ELR (cell line): ENCODE results near the gene NUMB.

Experiments used
- DNase-seq: peaks from one replicate; pipeline ENCODE4 v3.0.0-alpha.2; 2015; ENCODE audit warnings: low read depth

NUMB gene

DNA sequence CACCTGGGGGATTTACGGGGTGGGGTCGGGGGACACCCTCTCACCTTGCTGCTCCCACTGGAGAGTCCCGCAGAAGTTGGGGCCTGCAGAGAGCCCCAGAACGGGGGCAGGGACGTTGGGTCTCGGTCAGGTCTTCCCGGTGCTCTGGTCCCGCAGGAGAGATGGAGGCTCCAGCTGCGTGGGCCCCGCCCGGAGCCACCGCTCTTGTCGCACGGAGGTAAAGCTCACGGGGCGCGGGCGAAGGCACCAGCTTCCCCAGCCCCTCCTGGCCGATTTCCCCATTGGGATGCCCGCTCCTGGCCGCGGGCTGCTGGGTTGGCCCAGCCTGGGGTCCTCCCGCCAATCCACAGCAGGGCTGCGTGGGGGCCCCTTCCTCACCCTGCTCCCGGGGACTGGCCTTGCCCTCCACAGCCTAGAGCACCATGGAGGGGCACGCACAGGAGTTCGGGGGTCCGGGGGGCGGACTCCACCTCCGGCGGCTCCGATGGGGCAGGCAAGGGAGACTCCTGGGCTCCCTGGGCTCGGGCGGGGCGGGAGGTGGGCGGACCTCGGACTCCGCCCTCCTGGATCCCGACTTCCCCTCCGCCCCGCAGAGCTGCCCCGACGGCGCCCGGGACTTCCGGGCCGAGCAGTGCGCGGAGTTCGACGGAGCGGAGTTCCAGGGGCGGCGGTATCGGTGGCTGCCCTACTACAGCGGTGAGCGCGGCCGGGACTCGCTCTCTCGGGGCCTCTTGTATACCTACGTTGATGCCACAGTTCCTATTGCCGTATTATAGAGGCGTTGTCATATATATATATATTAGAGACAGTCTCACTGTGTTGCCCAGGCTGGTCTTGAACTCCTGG, 212.6 kb downstream of the NUMB start:
- DNase-seq, result peak; percentile 68

DNA sequence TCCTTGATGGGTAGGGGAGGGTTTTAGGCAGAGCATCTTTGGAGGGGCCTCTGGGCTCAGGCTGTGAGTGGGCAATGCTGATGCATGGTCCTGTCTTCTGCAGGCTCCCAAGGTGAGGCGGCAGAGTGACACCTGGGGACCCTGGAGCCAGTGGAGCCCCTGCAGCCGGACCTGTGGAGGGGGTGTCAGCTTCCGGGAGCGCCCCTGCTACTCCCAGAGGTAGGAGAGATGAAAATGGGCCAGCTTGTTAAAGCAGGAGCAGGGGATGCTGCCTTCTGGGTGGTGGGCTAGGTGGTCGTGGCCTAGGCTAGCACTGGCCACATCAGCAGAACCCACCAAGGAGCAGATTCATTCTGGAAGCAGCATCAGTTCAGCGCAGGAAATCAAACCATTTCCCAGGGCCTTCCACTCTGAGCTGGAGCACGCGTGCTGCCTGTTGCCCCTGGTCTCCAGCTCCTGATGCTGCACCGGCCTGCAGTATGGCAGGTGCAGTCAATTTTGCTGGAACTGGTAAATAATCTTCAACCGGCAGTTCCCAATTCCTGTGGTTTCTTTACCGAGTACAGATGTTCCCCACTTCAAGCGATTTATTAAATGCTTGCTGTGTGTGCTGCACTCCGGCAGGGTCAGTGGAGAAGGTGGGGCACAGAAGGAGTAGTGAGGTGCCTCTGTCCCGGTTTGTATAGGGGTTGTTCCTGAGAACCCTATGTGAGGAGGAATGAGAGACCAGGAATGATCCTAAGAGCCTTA, 213.6 kb downstream of the NUMB start:
- no peak for DNase-seq

DNA sequence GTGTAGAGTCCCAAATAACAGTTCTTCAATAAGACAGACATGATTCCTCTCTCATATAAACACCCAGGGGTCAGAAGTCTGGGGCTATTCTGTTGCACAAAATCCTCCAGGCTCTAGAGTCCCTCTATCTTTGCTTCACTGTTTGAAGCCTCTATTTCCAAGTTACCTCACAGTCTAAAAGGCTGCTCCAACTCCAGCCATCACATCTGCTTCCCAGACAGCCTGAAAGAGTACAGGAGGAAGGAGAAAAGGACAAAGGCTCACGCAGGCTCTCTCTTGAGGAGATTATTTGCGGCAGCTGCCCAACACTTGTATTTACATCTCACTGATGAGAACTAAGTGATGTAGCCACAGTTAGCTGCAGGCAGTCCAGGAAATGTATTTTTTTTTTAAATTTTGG, 214.6 kb downstream of the NUMB start:
- no peak for DNase-seq

DNA sequence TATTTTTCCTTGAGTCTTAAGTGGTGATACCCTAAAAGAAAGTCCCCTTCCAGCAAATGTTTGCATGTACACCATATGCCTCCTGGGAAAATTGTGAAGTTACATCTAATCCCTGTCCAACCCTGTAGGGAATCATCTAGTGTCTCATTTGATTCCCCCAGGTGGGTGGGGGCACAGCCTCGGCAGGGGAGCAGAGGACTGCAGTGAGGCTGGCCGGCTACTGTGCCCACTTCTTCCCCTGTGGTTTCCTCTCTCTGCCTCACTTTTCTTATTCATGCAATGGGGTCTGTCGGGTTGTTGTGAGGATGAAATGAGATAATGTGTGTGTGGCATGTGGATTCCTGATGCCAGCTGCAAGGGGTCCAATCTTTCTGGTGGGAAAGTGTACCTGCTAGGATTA, 215.0 kb downstream of the NUMB start:
- no peak for DNase-seq

DNA sequence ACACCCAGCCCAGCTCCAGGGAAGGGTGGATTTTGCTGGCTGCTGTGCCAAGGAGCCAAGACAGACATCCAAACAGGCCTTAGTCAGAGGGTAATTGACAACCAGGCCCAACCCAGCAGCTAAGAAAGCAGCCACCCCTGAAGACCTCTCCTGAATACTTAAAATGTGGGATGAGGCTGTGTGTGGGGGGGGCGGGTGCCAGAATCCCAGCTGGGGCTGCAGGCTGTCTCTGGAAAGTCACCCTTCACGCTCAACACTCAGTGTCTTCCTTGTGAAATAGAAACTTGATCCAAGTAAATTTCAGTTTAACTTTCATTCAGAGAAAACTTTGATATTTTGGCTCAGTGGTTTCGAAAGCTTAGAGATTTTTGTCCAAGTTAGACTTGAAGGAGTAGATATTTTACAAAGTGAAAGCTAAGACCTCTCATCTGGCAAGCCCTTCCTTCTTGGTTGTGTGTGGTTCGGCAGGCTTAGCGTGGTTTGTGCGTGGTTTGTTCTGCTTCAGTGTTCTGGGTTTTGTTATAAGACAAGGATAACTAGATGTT, 215.9 kb downstream of the NUMB start:
- DNase-seq, result no peak

DNA sequence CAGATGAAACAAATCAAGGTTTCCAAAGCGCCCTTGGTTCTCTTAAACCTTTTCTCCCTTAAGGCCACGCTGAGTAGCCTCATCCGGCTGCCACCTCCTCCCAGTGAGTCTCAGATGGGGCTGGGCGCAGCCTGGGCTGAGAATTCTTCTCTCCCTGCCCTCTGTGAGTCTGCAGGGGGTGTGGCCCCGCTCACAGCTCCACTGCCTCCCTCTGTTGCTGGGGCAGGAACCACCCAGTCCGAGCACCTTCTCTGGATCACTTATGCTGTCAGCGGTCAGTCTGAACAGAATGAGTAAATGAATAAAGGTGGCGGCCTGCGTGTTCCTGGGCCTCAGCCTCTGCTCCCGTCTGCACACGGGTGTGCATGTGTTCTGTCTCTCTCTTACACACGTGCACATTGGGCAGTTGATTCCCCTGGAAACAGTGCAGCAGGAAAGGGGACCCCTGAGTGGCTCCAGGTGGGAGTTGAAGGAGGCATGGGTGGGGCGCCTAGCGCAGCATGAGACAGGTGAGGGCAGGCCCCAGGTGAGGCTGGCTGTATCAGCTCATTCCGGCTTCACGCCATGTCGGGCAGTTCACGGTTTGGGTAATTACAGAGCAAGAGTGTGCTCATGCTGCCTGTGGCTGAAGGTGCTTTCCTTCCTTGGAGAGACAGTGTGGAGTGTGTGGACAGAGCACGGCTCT, 216.7 kb downstream of the NUMB start:
- DNase-seq, result no peak

DNA sequence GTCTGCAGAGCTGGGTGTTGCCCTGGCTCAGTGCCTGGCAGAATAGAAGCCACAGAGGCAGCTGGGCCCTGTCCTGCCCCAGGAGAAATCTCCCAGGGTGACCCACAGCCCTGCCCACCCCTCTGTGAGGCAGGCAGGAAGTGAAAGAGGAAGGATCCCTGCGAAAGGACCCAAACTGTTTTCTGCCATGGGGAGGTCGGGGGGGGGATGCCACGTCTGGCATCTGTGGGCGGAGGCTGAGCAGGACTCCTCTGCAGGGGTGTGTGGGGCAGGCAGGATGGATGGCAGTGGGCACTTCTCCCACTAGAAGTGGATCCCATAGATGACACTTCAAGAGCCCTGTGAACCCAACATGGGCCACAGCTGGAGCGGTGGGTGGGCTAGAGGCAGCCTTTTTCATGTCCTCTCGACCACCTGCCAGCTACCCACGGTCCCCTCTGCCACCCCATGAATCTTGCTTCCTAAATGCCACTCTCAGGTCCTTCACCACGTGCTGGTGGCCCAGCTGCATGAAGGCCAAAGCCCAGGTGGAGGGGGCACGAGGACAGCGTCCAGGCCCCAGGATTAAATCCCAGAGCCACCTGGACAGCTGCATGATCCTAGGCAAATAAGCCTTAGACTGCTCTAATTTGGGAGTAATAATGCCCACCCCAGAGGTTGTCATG, 217.4 kb downstream of the NUMB start:
- DNase-seq, result no peak

DNA sequence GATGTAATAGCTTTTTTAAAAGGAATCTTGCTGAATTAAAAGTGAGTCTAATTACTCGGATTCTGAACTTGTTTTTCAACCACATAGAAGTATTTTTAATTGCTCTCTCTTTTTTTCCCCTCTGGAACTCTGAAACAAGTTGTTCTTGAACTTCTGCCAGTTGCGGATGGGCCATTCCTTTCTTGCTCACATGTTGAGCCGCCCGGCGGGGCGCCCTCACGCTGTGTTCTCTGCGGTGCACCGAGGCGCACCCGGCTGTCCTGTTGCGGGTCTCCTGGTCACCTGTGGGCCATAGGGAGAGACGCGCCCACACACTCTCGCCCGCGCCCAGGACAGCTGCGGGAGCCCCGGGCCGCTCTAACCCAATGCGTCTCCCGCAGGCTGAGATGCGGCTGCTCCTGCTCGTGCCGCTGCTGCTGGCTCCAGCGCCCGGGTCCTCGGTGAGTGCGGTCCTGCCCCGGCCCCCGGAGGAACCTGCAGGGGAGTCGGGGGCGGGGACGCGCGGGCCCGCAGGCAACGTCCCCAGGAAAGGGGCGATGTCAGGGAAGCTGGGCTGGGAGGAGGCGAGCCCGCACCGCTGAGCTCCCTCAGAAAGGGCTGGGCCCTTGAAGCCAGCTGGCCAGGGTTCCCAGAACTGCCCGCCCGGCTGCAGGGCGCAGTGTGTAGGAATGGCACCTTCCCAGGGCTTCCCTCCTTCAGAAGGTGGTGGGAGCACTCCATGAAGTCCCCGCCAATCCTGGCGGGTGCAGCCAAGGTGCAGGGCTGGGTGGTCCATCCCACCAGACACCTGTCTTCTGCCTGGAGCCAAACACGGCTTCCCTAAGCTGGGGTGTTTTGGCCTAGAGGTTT, 218.7 kb downstream of the NUMB start:
- peak; percentile 43 for DNase-seq

DNA sequence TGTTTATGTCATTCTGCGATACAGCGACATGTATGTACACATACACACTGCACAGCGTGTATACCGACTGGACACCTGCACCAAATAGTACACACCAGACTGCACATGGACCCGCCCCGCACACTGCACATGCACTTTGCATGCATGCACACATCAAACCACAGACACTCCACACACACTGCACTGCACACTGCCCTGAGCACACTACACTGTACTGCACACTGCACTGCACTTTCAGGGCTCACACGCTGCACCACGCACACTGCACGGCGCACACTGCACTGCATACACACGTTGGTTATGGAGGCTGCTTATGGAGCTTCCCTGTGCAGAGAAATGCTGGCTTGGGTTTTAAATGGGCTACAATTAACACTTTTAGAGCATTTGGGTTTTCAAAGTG, 219.4 kb downstream of the NUMB start:
- DNase-seq, result no peak

DNA sequence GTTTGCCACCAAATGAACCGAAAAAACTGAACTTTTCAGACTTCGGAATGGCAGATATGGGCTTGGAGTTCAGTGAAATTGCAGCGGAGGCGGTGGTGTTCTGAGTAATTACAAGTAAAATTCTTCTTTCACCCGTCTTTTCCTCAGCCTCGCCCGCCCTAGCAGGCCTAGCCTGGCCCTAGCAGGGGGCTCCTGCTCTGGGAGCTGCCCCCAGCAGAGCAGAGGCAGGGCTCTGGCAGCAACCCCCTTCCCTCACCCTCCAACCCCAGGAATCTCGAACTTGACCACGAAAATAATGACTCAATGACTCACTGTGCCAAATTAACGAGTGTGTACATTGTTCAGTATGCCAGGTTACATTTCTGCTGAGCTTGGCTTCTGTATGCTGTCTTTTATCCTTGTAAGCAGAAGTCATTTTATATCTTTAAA, 219.9 kb downstream of the NUMB start:
- DNase-seq, result peak; percentile 73

DNA sequence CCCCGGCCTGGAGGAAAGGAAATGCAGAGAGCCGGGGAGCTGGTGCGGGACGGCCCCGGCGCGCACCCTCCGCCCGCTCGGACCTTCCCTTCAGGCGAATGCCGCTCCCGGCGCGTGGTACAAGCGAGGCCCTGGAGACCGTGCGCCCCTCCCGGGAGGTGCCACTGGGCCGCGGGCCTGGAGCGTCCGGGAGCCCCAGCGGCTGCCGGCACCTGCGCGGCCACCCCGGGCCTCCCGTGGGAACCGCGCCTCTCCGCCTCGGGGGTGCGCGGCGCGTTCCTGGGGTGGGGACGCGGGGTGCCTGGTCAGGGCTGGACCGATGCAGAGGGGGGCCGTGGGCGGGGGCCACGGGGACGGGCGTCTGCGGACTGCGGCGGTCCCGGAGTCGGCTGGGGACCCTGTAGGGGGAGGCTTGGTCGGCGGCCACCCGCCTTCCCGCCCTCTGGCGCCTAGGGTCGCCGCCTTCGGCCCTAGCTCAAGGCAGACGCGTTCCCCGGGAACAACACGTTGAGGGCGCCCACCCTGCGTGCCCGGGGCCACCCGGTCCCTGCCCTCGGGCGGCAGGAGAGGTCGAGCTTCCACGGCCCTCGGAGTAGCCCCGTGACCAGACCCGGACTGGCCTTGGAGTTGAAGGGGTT, 220.4 kb downstream of the NUMB start:
- no peak for DNase-seq

DNA sequence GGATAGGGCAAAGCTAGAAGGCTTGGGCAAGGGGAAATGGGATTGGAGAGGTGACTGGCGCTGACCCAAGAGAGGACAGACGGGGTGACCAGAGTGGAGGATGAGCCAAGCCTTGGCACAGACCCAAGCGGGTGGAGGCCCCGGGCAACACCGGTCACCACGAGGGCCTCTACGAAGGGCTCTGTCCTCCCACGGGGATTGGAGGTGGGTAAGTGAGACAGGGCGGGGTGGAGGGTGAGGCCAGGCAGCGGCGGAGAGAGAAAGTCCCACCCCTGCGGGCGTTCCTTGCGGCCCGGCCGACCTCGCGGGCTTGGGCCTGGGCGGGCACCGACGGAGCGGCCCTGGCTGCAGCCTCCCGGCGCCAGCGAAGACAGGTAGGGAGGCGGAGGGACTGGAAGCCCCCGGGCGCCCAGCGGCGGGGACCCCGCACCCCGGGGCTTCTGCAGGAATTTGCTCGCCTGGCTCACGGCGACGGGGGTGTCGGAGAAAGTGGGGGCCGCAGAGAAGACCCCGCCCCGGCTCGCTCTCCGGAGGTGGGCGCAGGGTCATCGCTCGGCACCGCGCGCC, 221.0 kb downstream of the NUMB start, which contains the start of gene PAPLN:
PAPLN (plus strand) TSS at position 288 of the 567 bp plus-strand sequence. CDS start 2,273 bp downstream, outside the sequence.
- peak; percentile 39 for DNase-seq

DNA sequence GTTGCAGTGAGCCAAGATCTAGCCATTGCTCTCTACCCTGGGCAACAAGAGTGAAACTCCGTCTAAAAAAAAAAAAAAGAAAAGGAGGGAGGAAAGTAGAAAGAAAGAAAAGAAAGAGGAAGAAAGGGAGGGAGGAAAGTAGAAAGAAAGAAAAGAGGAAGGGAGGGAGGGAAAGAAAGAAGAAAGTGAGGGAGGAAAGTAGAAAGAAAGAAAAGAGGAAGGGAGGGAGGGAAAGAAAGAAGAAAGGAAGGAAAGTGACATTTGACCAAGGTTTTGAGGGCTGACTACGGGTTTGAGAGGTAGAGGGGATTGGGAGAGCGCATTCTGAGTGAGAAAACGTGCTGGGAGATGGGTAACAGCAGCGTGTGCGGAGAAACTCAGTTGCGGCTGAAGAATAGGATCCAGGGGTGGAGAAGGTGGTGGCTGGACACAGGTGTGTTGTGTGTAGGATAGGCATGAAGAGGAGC, 221.6 kb downstream of the NUMB start:
- DNase-seq, result no peak

DNA sequence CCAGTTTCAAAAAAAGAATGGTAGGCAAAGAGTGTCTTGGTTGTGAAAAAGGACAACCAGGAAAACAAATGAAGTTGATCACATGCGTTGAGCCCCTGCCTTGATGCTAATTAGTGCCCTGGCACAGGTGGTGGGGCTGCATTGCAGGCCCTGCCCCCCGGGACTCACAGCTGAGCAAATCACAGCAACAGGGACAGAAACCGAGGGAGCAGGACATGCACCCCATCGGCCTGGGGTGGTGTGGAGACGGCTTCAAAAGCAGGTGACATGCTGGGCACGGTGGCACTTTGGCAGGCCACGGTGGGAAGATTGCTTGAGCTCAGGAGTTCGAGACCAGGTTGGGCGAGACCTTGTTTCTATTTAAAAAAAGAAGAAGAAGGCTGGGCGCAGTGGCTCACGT, 222.2 kb downstream of the NUMB start:
- no peak for DNase-seq

DNA sequence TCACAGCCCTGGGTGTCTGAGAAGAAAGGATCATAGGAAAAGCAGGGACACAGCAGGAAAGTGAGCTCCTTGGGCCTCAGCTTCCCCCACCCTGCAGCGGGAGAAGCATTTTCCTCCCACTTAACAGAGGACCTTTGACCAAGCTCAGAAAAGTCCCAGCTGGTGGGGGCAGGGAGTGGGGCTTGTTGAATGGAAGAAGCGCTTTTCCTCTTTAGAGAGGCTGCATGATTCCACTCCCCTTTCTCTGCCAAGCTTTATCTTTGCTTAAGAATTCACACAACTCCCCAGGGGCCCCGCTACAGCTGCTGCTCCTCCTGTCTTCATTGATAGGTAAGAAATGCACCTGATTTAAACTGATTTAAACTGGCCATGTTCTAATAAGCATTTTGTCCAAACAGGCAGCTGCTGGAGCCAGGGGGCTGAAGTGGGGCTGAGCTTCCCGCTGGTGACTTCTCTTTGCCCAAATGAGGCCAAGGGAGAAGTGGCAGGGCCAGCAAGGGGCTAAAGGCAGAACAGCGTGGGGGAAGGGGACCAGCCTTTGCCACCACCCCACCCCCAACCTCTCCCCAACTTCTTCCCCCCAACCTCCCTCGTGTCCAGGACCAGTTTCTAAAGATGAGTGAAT, 222.7 kb downstream of the NUMB start:
- DNase-seq, result no peak

DNA sequence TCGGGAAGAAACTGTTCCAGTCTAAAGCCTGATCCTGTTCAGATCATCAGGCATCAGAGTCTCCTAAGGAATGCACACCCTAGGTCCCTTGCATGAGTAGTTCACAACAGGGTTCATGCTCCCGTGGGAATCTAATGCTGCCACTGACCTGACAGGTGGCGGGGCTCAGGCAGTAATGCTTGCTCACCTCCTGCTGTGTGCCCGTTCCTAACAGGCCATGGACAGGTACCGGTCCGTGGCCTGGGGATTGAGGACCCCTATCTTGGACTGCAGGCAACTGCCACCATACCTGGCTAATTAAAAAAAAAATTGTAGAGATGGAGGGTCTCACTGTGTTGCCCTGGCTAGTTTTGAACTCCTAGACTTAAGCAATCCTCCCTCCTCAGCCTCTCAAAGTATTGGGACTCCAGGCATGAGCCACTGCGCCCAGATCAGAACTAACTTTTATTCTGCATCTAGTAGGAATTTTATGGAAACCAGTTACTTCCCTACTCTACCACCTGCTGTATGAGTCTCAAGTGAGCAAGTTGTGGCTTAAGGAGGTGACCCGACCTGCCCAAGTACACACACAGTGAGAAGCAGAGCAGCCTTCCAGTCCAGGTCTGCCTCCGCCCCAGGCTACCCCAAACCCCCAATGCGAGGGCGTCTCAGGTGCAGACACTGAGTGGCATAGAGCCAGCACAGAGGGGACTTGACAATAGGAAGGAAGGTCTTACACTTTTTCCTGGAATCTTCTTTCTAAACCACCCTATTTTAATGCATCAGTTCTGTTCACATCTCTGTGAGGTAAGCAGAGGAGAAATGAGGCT, 223.6 kb downstream of the NUMB start:
- no peak for DNase-seq

DNA sequence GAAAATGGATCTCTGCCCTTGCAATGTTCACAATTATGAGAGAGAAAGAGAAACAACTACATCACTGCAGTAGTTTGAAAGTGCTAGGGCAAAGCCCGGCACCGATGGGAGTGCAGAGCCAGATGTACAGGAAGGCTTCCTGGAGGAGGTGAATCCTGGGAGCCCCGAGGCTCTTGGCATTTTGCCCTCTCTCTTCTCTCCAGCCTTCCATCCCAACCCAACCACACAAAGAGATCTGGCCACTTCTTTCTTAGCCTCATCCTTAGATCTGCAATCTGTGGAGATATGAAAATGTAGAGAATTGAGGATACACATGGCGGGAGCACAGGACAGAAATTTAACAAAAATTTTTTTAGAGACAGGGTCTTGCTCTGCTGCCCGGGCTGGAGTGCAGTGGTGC, 224.3 kb downstream of the NUMB start:
- no peak for DNase-seq

DNA sequence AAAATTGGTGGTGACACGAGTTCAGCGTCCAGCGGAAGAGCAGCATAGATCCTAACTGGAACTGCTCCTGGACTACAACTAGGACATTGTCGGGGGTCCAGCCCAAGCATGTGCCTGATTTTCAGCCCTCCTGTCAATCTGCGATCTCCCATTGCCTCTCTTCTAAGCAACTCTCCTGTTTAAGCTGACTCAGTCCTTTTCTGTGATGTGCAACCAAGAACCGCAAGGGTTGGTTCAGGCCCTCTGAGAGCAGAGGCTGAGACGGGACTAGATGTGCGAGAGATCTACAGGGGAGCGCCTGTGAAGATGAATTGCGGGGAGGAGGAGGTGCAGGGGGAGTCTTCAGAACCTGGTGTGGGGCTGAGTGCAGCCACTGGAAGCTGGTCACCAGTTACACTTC, 224.8 kb downstream of the NUMB start:
- DNase-seq, result no peak

DNA sequence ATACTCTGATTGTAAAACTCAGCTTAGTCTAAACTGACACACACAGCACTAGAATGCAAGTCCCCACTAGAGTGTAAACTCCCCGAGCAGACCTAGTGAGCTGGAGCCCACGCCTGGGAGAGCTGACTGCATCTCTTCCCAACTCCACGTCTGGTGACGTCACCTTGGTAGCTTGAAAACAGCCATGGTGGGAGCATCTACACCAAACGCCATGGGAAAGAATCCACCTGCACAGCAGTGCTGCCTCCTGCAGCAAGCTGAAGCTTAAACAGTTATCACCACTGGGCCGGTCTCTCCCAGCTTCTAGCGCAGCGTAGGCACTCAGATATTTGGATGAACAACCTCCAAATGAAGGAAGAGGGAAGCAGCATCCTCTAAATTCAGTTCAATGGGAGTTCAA, 225.4 kb downstream of the NUMB start:
- DNase-seq, result no peak
